ENCODE results near the gene DTNBP1. TPM values are rescaled to one million over a fixed set of nuclear protein-coding genes. Genes with fewer than 3 reads are reported as not detected.

Gene DTNBP1
- total RNA-seq, 1 experiment from 2014 or later: 28.2 TPM

GRCh38 chr6:15604843-15605242 lies 58.0 kb downstream of the DTNBP1 start:
- intact Hi-C loops (cut with micrococcal nuclease; ENCODE audit: unreplicated experiment): no loop called here
- TF ChIP-seq CTCF (conservative IDR thresholded peaks at IDR 0.05; ENCODE audit: low read depth, low read length): no peak
- TF ChIP-seq EZH2 (IDR thresholded peaks at IDR 0.05; ENCODE audit: borderline replicate concordance, low read depth, low read length, poor library complexity, severe bottlenecking): no peak
- H3K27ac ChIP-seq (ENCODE audit: low read depth, low read length, poor library complexity, severe bottlenecking): no peak overlapping the region
- peaks cover 16% of the 10 kb centered on the region for H3K4me1 ChIP-seq (ENCODE audit: insufficient read depth, low read length, poor library complexity, severe bottlenecking)
- no peaks in the 10 kb centered on the region for H3K9me3 ChIP-seq (ENCODE audit: low read depth, low read length, poor library complexity, severe bottlenecking)
- no peaks in the 10 kb centered on the region for H3K36me3 ChIP-seq (ENCODE audit: insufficient read depth, low read length, poor library complexity, severe bottlenecking)
- H3K27me3 ChIP-seq (replicated peaks; ENCODE audit: insufficient read depth, low read depth, low read length, poor library complexity): no peaks in the 10 kb centered on the region
- DNase-seq (ENCODE audit: low spot score): no peak
- CTCF ChIA-PET: no interaction called here
- BruUV-seq (replicated peaks): no TSS peak
- no peak overlapping the region for H3K4me3 ChIP-seq (ENCODE audit: low read depth, low read length, poor library complexity, severe bottlenecking)
- POLR2A ChIA-PET (ENCODE audit: low non-redundant PET): interaction anchor here (0.5 kb wide), 1 partner anchor 12 kb away, joined by 3 read pairs; no protein-coding TSS in a partner anchor

DNA sequence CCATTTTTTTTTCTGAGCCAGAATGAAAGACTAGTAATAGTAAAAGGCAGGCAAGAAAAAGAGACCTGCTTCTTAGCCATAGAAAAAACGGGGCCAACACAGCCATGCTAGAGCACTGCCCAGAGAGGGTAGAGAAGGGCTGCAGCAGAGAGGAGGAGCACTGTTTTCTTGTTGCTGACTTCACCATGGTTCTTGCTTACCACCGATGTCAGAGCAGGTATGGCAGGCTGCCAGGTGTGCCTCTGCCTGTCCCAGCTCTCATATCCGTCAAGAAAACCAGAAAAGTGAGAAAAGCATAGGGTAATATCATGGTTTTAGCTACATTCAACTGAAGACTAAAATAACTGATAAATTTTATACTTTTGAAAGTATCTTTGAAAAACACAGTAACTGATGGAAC lies 60.7 kb downstream of the DTNBP1 start:
- Histone ChIP-seq H3K27me3 (replicated peaks; ENCODE audit: insufficient read depth, low read depth, low read length, poor library complexity) (no peaks in the 10 kb centered on the region), H3K27ac (ENCODE audit: low read depth, low read length, poor library complexity, severe bottlenecking) (no peak overlapping the region), H3K36me3 (ENCODE audit: insufficient read depth, low read length, poor library complexity, severe bottlenecking) (no peaks in the 10 kb centered on the region), H3K4me1 (ENCODE audit: insufficient read depth, low read length, poor library complexity, severe bottlenecking) (peaks cover 30% of the 10 kb centered on the region), H3K9me3 (ENCODE audit: low read depth, low read length, poor library complexity, severe bottlenecking) (no peaks in the 10 kb centered on the region), H3K4me3 (ENCODE audit: low read depth, low read length, poor library complexity, severe bottlenecking) (no peak overlapping the region)
- no TSS peak for BruUV-seq (replicated peaks)
- intact Hi-C loops (cut with micrococcal nuclease; ENCODE audit: unreplicated experiment): no loop called here
- DNase-seq (ENCODE audit: low spot score): no peak
- POLR2A ChIA-PET (ENCODE audit: low non-redundant PET): no interaction called here
- CTCF ChIA-PET: no interaction called here
- TF ChIP-seq CTCF (conservative IDR thresholded peaks at IDR 0.05; ENCODE audit: low read depth, low read length): no peak
- TF ChIP-seq EZH2 (IDR thresholded peaks at IDR 0.05; ENCODE audit: borderline replicate concordance, low read depth, low read length, poor library complexity, severe bottlenecking): no peak

DNA sequence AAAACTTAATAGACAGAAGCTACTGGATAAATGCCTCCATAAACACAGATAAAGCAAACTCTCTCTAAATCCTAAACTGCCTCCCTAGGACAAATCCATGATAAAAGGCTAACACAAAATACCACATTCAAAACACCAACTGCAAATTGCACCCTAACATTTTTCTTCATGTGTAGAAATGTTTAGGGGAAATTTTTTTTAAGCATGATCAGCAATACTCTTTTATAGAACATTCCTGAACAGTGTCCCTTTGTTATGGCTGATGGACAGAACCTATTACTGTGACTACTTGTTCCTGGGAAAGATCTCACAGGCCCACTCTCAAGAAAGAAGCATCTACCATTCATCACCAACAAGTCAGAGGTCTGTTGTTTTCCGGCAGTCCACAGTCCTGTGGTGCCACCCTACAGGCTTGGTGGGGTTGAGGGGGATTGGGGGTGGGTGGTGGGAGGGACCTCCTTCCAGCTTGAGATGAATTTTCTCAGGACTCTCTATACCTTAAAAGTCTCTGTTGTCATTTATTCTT lies 64.5 kb downstream of the DTNBP1 start:
- H3K27me3 ChIP-seq (replicated peaks; ENCODE audit: insufficient read depth, low read depth, low read length, poor library complexity): no peaks in the 10 kb centered on the region
- TF ChIP-seq EZH2 (IDR thresholded peaks at IDR 0.05; ENCODE audit: borderline replicate concordance, low read depth, low read length, poor library complexity, severe bottlenecking): no peak
- no peak for TF ChIP-seq CTCF (conservative IDR thresholded peaks at IDR 0.05; ENCODE audit: low read depth, low read length)
- H3K27ac ChIP-seq (ENCODE audit: low read depth, low read length, poor library complexity, severe bottlenecking): no peak overlapping the region
- H3K4me3 ChIP-seq (ENCODE audit: low read depth, low read length, poor library complexity, severe bottlenecking): no peak overlapping the region
- no peak for DNase-seq (ENCODE audit: low spot score)
- BruUV-seq (replicated peaks): no TSS peak
- H3K36me3 ChIP-seq (ENCODE audit: insufficient read depth, low read length, poor library complexity, severe bottlenecking): no peaks in the 10 kb centered on the region
- ChIA-PET POLR2A (ENCODE audit: low non-redundant PET) (no interaction called here), CTCF (no interaction called here)
- H3K9me3 ChIP-seq (ENCODE audit: low read depth, low read length, poor library complexity, severe bottlenecking): no peaks in the 10 kb centered on the region
- intact Hi-C loops (cut with micrococcal nuclease; ENCODE audit: unreplicated experiment): no loop called here
- H3K4me1 ChIP-seq (ENCODE audit: insufficient read depth, low read length, poor library complexity, severe bottlenecking): peaks cover 53% of the 10 kb centered on the region

All from A673 (cell line).